HepG2 (cell line): ENCODE results near the gene SYT1. TPM values are rescaled to one million over a fixed set of nuclear protein-coding genes. Genes with fewer than 3 reads are reported as not detected.

Source experiments
- ATF1 ChIP-seq: IDR thresholded peaks from 2 replicates; pipeline ENCODE4 v1.6.1; 2016; ENCODE audit warnings: mild to moderate bottlenecking, control low read depth
- HCFC1 ChIP-seq: fragments of 150-350 bp; IDR thresholded peaks from 2 replicates; pipeline ENCODE4 v1.6.1; 2014; ENCODE audit warnings: low read depth, low read length
- HHEX ChIP-seq: IDR thresholded peaks from 2 replicates; pipeline ENCODE4 v1.6.1; 2016; ENCODE audit warnings: control low read depth
- POGK ChIP-seq: sonication (generic); formaldehyde crosslinking; conservative IDR thresholded peaks from 2 replicates; pipeline ENCODE4 v1.8.0; 2022; ENCODE audit warnings: mild to moderate bottlenecking, moderate library complexity, missing genetic modification reagents
- SOX13 ChIP-seq, 3 experiments: fragments of 450-650 bp in 1 of 3; sonication (generic) in 1 of 3; formaldehyde crosslinking in 1 of 3; IDR thresholded peaks in 2 of 3; conservative IDR thresholded peaks in 1 of 3; 2 replicates each; pipeline versions ENCODE4 v1.5.0 to v1.6.1; 2016 to 2020; ENCODE audit warnings: antibody characterized with exemption in 1 of 3, mild to moderate bottlenecking in 1 of 3, missing compliant biosample characterization in 1 of 3, missing genetic modification reagents in 1 of 3, moderate library complexity in 1 of 3
- THRA ChIP-seq: sonication (generic); formaldehyde crosslinking; IDR thresholded peaks from 2 replicates; pipeline ENCODE4 v1.4.0; 2020; ENCODE audit warnings: missing genetic modification reagents, borderline replicate concordance
- ZBTB7A ChIP-seq: sonication (generic); formaldehyde crosslinking; IDR thresholded peaks from 2 replicates; pipeline ENCODE4 v1.8.0; 2022; ENCODE audit warnings: mild to moderate bottlenecking, missing genetic modification reagents
- ZFX ChIP-seq: sonication (generic); formaldehyde crosslinking; IDR thresholded peaks from 2 replicates; pipeline ENCODE4 v1.4.0; 2020; ENCODE audit warnings: mild to moderate bottlenecking, low read depth, missing genetic modification reagents, moderate library complexity
- ZNF260 ChIP-seq: sonication (generic); formaldehyde crosslinking; IDR thresholded peaks from 2 replicates; pipeline ENCODE4 v1.4.0; 2020; ENCODE audit warnings: missing genetic modification reagents, low read depth, mild to moderate bottlenecking, borderline replicate concordance
- ZNF263 ChIP-seq: sonication (generic); formaldehyde crosslinking; IDR thresholded peaks from 2 replicates; pipeline ENCODE4 v1.4.0; 2020; ENCODE audit warnings: missing genetic modification reagents
- ZNF605 ChIP-seq: sonication (generic); formaldehyde crosslinking; IDR thresholded peaks from 2 replicates; pipeline ENCODE4 v1.8.0; 2022; ENCODE audit warnings: mild to moderate bottlenecking, missing genetic modification reagents
- polyA plus RNA-seq, 8 experiments: library from polyadenylated mRNA; depleted of rRNA in 3 of 8; stranded (reverse) in 7 of 8; unstranded in 1 of 8; fragments of >200 nt; fragmentation: Illumina TruSeq in 4 of 8; extraction: Trizol in 4 of 8; gene quantifications; 2 replicates each; pipeline versions ENCODE4 v1.2.1 to v1.2.3, GENCODE V29; 2011 to 2016; ENCODE audit warnings: low read depth in 4 of 8, missing spikeins in 1 of 8, mixed read lengths in 1 of 8; ENCODE audit not compliant: insufficient read depth in 1 of 8
- total RNA-seq, 5 experiments: library from RNA; depleted of rRNA; stranded (reverse); fragments of >200 nt; fragmentation: Illumina TruSeq; extraction: Trizol; gene quantifications; 2 replicates each; pipeline ENCODE4 v1.2.3, GENCODE V29; 2016; ENCODE audit warnings: low read depth in 1 of 5
- TF ChIP-seq, protein P1 (sequence below): sonication (generic); formaldehyde crosslinking; IDR thresholded peaks from 2 replicates; pipeline ENCODE4 v1.5.0; 2020; ENCODE audit warnings: mild to moderate bottlenecking, missing genetic modification reagents, borderline replicate concordance

Gene SYT1
- total and polyA plus RNA-seq, 2 of the 13 experiments (the other 11 are each of a cell fraction or from before 2014, with no cell fraction given) = not detected

DNA sequence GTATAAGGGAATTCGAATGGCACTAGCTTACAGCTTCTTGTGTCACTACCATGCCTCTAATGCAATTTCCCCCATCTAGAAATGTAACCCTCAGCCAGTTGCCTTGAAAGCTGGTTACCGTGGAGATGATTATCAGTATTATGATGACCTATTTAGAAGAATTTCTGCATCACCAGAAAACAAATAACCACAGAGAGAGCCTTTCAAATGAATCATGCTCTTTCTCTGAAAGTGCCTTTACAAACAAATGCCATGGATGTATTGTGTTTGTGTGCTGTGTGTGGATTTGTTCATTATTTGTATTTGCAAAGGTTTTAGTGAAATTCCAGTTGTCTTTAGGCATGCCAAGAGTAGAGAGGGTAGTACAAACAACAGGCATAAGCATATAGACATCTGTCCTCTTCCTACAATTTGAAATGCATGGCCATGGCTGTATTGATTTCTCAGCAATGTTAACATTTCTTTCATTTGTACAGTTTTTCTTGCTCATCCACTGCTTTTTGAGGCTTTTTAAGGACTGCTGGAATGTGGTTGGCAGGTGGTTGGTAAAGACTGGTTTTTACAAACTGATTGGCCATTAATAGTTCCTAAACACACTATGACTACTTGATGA is 559.6 kb downstream of the SYT1 start (continued):
- TF ChIP-seq POGK (CRISPR knock-in tag) = no peak
- TF ChIP-seq ATF1 (CRISPR knock-in tag) = peak; percentile 48
- no peak for TF ChIP-seq ZNF263
- TF ChIP-seq HCFC1 = no peak
- TF ChIP-seq, protein P1, sequence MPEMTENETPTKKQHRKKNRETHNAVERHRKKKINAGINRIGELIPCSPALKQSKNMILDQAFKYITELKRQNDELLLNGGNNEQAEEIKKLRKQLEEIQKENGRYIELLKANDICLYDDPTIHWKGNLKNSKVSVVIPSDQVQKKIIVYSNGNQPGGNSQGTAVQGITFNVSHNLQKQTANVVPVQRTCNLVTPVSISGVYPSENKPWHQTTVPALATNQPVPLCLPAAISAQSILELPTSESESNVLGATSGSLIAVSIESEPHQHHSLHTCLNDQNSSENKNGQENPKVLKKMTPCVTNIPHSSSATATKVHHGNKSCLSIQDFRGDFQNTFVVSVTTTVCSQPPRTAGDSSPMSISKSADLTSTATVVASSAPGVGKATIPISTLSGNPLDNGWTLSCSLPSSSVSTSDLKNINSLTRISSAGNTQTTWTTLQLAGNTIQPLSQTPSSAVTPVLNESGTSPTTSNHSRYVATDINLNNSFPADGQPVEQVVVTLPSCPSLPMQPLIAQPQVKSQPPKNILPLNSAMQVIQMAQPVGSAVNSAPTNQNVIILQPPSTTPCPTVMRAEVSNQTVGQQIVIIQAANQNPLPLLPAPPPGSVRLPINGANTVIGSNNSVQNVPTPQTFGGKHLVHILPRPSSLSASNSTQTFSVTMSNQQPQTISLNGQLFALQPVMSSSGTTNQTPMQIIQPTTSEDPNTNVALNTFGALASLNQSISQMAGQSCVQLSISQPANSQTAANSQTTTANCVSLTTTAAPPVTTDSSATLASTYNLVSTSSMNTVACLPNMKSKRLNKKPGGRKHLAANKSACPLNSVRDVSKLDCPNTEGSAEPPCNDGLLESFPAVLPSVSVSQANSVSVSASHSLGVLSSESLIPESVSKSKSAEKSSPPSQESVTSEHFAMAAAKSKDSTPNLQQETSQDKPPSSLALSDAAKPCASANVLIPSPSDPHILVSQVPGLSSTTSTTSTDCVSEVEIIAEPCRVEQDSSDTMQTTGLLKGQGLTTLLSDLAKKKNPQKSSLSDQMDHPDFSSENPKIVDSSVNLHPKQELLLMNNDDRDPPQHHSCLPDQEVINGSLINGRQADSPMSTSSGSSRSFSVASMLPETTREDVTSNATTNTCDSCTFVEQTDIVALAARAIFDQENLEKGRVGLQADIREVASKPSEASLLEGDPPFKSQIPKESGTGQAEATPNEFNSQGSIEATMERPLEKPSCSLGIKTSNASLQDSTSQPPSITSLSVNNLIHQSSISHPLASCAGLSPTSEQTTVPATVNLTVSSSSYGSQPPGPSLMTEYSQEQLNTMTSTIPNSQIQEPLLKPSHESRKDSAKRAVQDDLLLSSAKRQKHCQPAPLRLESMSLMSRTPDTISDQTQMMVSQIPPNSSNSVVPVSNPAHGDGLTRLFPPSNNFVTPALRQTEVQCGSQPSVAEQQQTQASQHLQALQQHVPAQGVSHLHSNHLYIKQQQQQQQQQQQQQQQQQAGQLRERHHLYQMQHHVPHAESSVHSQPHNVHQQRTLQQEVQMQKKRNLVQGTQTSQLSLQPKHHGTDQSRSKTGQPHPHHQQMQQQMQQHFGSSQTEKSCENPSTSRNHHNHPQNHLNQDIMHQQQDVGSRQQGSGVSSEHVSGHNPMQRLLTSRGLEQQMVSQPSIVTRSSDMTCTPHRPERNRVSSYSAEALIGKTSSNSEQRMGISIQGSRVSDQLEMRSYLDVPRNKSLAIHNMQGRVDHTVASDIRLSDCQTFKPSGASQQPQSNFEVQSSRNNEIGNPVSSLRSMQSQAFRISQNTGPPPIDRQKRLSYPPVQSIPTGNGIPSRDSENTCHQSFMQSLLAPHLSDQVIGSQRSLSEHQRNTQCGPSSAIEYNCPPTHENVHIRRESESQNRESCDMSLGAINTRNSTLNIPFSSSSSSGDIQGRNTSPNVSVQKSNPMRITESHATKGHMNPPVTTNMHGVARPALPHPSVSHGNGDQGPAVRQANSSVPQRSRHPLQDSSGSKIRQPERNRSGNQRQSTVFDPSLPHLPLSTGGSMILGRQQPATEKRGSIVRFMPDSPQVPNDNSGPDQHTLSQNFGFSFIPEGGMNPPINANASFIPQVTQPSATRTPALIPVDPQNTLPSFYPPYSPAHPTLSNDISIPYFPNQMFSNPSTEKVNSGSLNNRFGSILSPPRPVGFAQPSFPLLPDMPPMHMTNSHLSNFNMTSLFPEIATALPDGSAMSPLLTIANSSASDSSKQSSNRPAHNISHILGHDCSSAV (CRISPR knock-in tag) = no peak
- TF ChIP-seq ZNF605 (CRISPR knock-in tag) = no peak
- no peak for TF ChIP-seq ZBTB7A (CRISPR knock-in tag)
- TF ChIP-seq HHEX (CRISPR knock-in tag) = no peak
- TF ChIP-seq ZFX = no peak
- TF ChIP-seq SOX13 (IDR thresholded peaks at IDR 0.05) = peak; percentile 48; the same call in 1 of the 2 replicates
- TF ChIP-seq SOX13 (CRISPR knock-in tag; conservative IDR thresholded peaks at IDR 0.05 in 1 of 2, IDR thresholded peaks at IDR 0.05 in 1 of 2) = peak in 1 of 2 experiments; percentile 91; a peak in 2 of 4 replicates
- TF ChIP-seq ZNF260 (CRISPR knock-in tag) = no peak
- 0 out of 2 replicates have a peak, but pooled peaks have one; percentile 15 for TF ChIP-seq THRA
